IPS-11a (cell line): ENCODE data around the gene ILF3.

Source experiments
- H3K4me3 ChIP-seq: one replicate; pipeline ENCODE4 v1.5.1; 2013; ENCODE audit warnings: low read depth, low read length, control low read depth

ILF3 gene

GRCh38 chr19:10727685-10728201 is 73.6 kb downstream of the ILF3 start:
- no peak overlapping the region for H3K4me3 ChIP-seq

- H3K4me3 ChIP-seq: no peak overlapping the region
Measured at GRCh38 chr19:10729411-10729810, 75.3 kb downstream of the ILF3 start.

GRCh38 chr19:10730932-10731331 is 76.8 kb downstream of the ILF3 start:
- H3K4me3 ChIP-seq: no peak overlapping the region

- no peak overlapping the region for H3K4me3 ChIP-seq
Measured at GRCh38 chr19:10735741-10736140, 81.6 kb downstream of the ILF3 start.

GRCh38 chr19:10736189-10736588 is 82.0 kb downstream of the ILF3 start:
- H3K4me3 ChIP-seq: no peak overlapping the region

- H3K4me3 ChIP-seq: no peak overlapping the region
Measured at GRCh38 chr19:10736916-10737551, 82.9 kb downstream of the ILF3 start.

- no peak overlapping the region for H3K4me3 ChIP-seq
Measured at GRCh38 chr19:10737722-10738121, 83.6 kb downstream of the ILF3 start.

GRCh38 chr19:10740798-10741197 is 86.7 kb downstream of the ILF3 start:
- no peak overlapping the region for H3K4me3 ChIP-seq
